Glutamatergic neuron (in vitro differentiated cells): Measurements from ENCODE around the gene CTAG1B. TPM values are rescaled to one million over a fixed set of nuclear protein-coding genes. Genes with fewer than 3 reads are reported as not detected.

Source experiments
- DNase-seq: peaks from one replicate; pipeline ENCODE4 v3.0.0; 2022
- H3K27ac Mint-ChIP-seq: one replicate; pipeline ENCODE4 v1.8.0; 2020; ENCODE audit warnings: mild to moderate bottlenecking, mixed read lengths, inconsistent platforms; ENCODE audit not compliant: unreplicated experiment
- H3K27me3 Mint-ChIP-seq: one replicate; pipeline ENCODE4 v1.8.0; 2020; ENCODE audit warnings: mild to moderate bottlenecking, moderate library complexity, mixed read lengths, inconsistent platforms; ENCODE audit not compliant: unreplicated experiment
- H3K36me3 Mint-ChIP-seq: one replicate; pipeline ENCODE4 v1.8.0; 2020; ENCODE audit warnings: mild to moderate bottlenecking, mixed read lengths, inconsistent platforms; ENCODE audit not compliant: unreplicated experiment
- H3K4me1 Mint-ChIP-seq: one replicate; pipeline ENCODE4 v1.8.0; 2020; ENCODE audit warnings: mild to moderate bottlenecking, low read depth, mixed read lengths, inconsistent platforms; ENCODE audit not compliant: unreplicated experiment
- H3K4me3 Mint-ChIP-seq: one replicate; pipeline ENCODE4 v1.8.0; 2020; ENCODE audit warnings: mild to moderate bottlenecking, mixed read lengths, inconsistent platforms; ENCODE audit not compliant: unreplicated experiment
- H3K9me3 Mint-ChIP-seq: one replicate; pipeline ENCODE4 v1.8.0; 2020; ENCODE audit warnings: mild to moderate bottlenecking, moderate library complexity, mixed read lengths, inconsistent platforms; ENCODE audit not compliant: unreplicated experiment
- total RNA-seq: library from RNA; stranded (reverse); fragmentation: NEBNext Ultra II Directional; extraction: Animal tissue kit (Norgen Biotek cat#: 25700); gene quantifications from one replicate; pipeline ENCODE4 v1.2.1, GENCODE V29; 2021; ENCODE audit not compliant: unreplicated experiment
- TF ChIP-seq, protein P1 (sequence below): fragments of 200-600 bp; sonication (generic); IDR thresholded peaks from one replicate; pipeline ENCODE4 v1.5.0; 2021; ENCODE audit not compliant: partially characterized antibody, unreplicated experiment

CTAG1B gene
- total RNA-seq, 1 donor from 2014 or later: not detected

DNA sequence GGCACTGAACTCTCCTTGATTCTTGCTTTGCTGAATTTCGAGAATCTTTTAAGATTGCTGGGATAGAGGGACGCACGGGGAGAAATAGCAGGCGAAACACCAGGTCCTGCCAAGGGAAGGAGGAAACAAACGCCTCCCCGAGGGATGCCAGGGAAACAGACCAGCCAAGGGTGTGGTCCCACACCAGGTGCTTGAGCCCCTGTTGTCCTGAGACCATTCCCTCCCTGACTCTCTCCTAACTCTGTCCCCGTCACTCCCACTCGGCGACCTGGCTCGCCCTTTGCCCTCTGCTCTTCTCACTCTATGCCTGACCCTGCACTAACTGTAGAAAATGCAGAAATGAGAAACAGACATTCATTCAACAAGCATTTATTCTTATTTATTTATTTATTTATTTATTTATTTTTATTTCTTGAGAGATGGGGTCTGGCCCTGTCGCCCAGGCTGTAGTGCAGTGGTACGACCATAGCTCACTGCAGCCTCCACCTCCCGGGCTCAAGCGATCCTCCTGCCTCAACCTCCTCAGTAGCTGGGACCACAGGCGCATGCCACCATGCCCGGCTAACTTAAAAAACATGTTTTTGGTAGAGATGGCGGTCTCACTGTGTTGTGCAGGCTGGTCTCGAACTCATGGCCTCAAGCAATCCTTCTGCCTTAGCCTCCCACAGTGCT lies 16.2 kb downstream of the CTAG1B start:
- H3K4me1 Mint-ChIP-seq: no peaks in the 10 kb centered on the region
- H3K9me3 Mint-ChIP-seq: no peaks in the 10 kb centered on the region
- H3K27ac Mint-ChIP-seq: no peak overlapping the region
- no peak for DNase-seq
- no peaks in the 10 kb centered on the region for H3K36me3 Mint-ChIP-seq
- TF ChIP-seq, protein P1, sequence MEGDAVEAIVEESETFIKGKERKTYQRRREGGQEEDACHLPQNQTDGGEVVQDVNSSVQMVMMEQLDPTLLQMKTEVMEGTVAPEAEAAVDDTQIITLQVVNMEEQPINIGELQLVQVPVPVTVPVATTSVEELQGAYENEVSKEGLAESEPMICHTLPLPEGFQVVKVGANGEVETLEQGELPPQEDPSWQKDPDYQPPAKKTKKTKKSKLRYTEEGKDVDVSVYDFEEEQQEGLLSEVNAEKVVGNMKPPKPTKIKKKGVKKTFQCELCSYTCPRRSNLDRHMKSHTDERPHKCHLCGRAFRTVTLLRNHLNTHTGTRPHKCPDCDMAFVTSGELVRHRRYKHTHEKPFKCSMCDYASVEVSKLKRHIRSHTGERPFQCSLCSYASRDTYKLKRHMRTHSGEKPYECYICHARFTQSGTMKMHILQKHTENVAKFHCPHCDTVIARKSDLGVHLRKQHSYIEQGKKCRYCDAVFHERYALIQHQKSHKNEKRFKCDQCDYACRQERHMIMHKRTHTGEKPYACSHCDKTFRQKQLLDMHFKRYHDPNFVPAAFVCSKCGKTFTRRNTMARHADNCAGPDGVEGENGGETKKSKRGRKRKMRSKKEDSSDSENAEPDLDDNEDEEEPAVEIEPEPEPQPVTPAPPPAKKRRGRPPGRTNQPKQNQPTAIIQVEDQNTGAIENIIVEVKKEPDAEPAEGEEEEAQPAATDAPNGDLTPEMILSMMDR: no peak
- no peak overlapping the region for H3K4me3 Mint-ChIP-seq
- H3K27me3 Mint-ChIP-seq: no peaks in the 10 kb centered on the region

DNA sequence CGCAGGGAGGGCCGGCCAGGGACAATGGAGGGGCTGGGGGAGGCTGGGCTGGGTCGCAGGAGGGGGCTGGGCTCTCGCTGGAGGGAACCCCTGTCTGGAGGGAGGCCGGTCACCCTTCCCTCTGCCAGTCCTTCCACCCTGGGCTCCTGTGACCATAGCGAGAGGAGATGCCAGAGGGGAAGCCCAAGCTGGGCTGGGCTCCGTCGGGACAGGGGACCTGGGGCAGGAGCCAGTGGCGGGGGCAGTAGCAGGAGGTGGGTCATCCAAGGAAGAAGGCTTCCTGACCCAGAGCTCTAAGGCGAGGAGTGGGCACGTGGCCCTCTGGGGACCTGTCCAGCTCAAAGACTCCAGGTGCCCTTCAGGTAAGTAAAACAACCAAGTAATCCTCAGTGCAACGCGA lies 16.9 kb downstream of the CTAG1B start:
- no peaks in the 10 kb centered on the region for H3K4me1 Mint-ChIP-seq
- H3K4me3 Mint-ChIP-seq: no peak overlapping the region
- no peak overlapping the region for H3K27ac Mint-ChIP-seq
- no peaks in the 10 kb centered on the region for H3K9me3 Mint-ChIP-seq
- no peaks in the 10 kb centered on the region for H3K36me3 Mint-ChIP-seq
- TF ChIP-seq, protein P1: no peak
- H3K27me3 Mint-ChIP-seq: no peaks in the 10 kb centered on the region
- no peak for DNase-seq

DNA sequence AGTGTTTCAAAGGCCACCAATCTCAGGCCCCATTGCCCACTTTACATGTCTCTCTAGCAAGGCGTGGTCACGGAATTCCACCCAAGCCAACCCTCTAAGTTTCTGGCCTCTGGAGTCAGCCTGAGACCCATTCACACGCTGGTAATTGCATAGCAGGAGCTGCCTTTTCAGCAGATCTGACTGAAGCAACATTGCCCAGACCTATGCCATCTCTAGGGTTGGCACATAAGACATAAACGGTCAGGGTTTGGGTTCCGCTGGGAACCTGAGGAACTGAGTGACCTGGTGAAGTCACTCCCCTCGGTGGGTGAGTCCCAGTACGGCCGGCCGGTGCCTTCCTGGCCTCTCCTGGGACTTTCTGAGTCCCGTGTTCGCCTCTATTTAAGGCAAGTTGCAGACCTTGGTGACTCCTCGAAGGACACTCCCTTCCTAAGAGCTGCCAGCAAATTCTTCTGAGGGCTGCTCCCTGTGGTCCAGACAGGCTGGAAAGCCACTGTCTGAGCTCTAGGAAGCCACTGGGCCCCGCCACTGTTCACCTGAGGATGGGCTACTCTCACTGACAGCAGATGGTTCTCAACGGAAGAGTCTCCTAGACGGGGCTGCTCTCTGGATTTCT lies 18.2 kb downstream of the CTAG1B start:
- no peak overlapping the region for H3K27ac Mint-ChIP-seq
- H3K27me3 Mint-ChIP-seq: no peaks in the 10 kb centered on the region
- TF ChIP-seq, protein P1: no peak
- H3K36me3 Mint-ChIP-seq: no peaks in the 10 kb centered on the region
- DNase-seq: no peak
- H3K4me1 Mint-ChIP-seq: no peaks in the 10 kb centered on the region
- no peak overlapping the region for H3K4me3 Mint-ChIP-seq
- H3K9me3 Mint-ChIP-seq: no peaks in the 10 kb centered on the region

DNA sequence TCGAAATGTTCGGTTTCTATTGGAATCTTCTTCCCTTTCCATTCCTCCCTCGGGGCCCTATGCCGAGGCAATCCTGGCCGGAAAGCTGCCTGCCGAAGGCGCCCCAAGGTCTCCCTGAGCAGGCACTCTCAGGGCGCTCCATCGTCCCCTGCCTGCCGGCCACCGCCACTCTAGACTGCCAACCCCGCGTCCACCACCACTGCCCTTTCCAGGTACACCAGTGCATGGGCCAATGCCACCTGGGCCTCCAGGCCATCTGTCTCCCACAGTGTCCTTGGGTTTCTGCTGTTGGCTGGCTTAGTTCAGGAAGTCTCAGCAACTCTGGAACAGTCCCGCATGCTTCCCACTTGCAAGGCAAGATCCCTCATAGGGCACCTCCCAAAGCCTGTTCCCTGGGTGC lies 19.6 kb downstream of the CTAG1B start:
- no peak for DNase-seq
- Mint-ChIP-seq H3K27me3 (no peaks in the 10 kb centered on the region), H3K36me3 (no peaks in the 10 kb centered on the region), H3K4me3 (no peak overlapping the region), H3K9me3 (no peaks in the 10 kb centered on the region), H3K27ac (no peak overlapping the region), H3K4me1 (no peaks in the 10 kb centered on the region)
- TF ChIP-seq, protein P1: no peak

DNA sequence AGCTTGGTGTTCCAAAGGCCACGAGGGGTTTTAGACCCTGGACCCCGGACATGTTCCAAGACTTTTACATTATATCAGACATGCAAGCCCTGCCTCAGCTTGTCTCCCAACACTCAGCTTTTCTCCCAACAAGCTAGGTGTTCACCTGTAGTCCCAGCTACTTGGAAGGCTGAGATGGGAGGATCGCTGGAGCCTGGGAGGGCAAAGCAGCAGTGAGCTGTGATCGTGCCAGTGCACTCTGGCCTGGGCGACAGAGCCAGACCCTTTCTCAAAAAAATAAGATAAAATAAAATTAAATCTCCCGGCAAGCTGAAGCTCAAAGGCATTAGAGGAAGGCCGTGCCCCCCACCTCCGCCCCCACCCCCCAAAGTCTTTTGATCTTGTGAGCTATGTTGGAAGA lies 20.4 kb downstream of the CTAG1B start:
- H3K36me3 Mint-ChIP-seq: no peaks in the 10 kb centered on the region
- H3K27ac Mint-ChIP-seq: no peak overlapping the region
- H3K9me3 Mint-ChIP-seq: no peaks in the 10 kb centered on the region
- no peak overlapping the region for H3K4me3 Mint-ChIP-seq
- DNase-seq: no peak
- no peaks in the 10 kb centered on the region for H3K4me1 Mint-ChIP-seq
- TF ChIP-seq, protein P1: no peak
- H3K27me3 Mint-ChIP-seq: no peaks in the 10 kb centered on the region
